Muscle layer of colon (tissue), 2 donors: ENCODE data around the gene PTER.
A peak's percentile ranks its signal among the peaks of the same experiment; 100 is the strongest.

Source experiments
- H3K27ac ChIP-seq: one replicate; pipeline ENCODE4 v1.7.0; 2013; ENCODE audit warnings: low read depth, mild to moderate bottlenecking, low read length, moderate library complexity
- H3K27me3 ChIP-seq, 2 donors: one replicate each; pipeline ENCODE4 v1.7.0; 2013; ENCODE audit warnings: low read length in 2 of 2, mild to moderate bottlenecking in 2 of 2; ENCODE audit not compliant: insufficient read depth in 2 of 2, control insufficient read depth in 1 of 2
- H3K36me3 ChIP-seq: one replicate; pipeline ENCODE4 v1.7.0; 2013; ENCODE audit warnings: mild to moderate bottlenecking, low read length; ENCODE audit not compliant: insufficient read depth
- H3K4me1 ChIP-seq: one replicate; pipeline ENCODE4 v1.7.0; 2013; ENCODE audit warnings: mild to moderate bottlenecking, low read length; ENCODE audit not compliant: insufficient read depth
- H3K4me3 ChIP-seq, 2 donors: one replicate each; pipeline ENCODE4 v1.7.0; 2013; ENCODE audit warnings: low read length in 2 of 2, low read depth in 1 of 2, mild to moderate bottlenecking in 1 of 2, moderate library complexity in 1 of 2
- H3K9ac ChIP-seq: one replicate; pipeline ENCODE4 v1.7.0; 2013; ENCODE audit warnings: low read length
- H3K9me3 ChIP-seq: one replicate; pipeline ENCODE4 v1.7.0; 2013; ENCODE audit warnings: mild to moderate bottlenecking, low read length
- donor health status: abdominal sarcoma.
- donor health status: Adenocarcinoma of cecum.

The PTER gene, protein sequence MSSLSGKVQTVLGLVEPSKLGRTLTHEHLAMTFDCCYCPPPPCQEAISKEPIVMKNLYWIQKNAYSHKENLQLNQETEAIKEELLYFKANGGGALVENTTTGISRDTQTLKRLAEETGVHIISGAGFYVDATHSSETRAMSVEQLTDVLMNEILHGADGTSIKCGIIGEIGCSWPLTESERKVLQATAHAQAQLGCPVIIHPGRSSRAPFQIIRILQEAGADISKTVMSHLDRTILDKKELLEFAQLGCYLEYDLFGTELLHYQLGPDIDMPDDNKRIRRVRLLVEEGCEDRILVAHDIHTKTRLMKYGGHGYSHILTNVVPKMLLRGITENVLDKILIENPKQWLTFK

GRCh38 chr10:16436758-16437539, at the start of gene PTER:
TSS of gene PTER (plus strand) at chr10:16437010. CDS start at chr10:16484385, 47,375 bp downstream.
- Histone ChIP-seq H3K27me3 (no peaks in the 10 kb centered on the region), H3K9me3 (no peaks in the 10 kb centered on the region), H3K36me3 (no peaks in the 10 kb centered on the region), H3K4me3 (peak within 1 kb of the TSS; percentile 50 to 66), H3K4me1 (peaks cover 5% of the 10 kb centered on the region), H3K27ac (peak within 1 kb of the TSS; percentile 53), H3K9ac (peak within 1 kb of the TSS; percentile 15)

- no peaks in the 10 kb centered on the region for H3K9me3 ChIP-seq
- no peaks in the 10 kb centered on the region for H3K27me3 ChIP-seq
- H3K9ac ChIP-seq, result no peak overlapping the region
- H3K27ac ChIP-seq, result no peak overlapping the region
- H3K4me1 ChIP-seq, result no peaks in the 10 kb centered on the region
- no peaks in the 10 kb centered on the region for H3K36me3 ChIP-seq
- H3K4me3 ChIP-seq, result no peak overlapping the region
Measured at GRCh38 chr10:16392531-16393069, 44.2 kb upstream of the PTER start.

- Histone ChIP-seq H3K9me3 (no peaks in the 10 kb centered on the region), H3K27me3 (no peaks in the 10 kb centered on the region), H3K36me3 (no peaks in the 10 kb centered on the region), H3K27ac (no peak overlapping the region), H3K4me3 (no peak overlapping the region), H3K4me1 (no peaks in the 10 kb centered on the region), H3K9ac (no peak overlapping the region)
Measured at GRCh38 chr10:16393271-16393858, 43.4 kb upstream of the PTER start.

- Histone ChIP-seq H3K36me3 (no peaks in the 10 kb centered on the region), H3K9me3 (no peaks in the 10 kb centered on the region), H3K4me3 (no peak overlapping the region), H3K27ac (no peak overlapping the region), H3K27me3 (no peaks in the 10 kb centered on the region), H3K9ac (no peak overlapping the region), H3K4me1 (no peaks in the 10 kb centered on the region)
Measured at GRCh38 chr10:16401416-16401815, 35.4 kb upstream of the PTER start.

DNA sequence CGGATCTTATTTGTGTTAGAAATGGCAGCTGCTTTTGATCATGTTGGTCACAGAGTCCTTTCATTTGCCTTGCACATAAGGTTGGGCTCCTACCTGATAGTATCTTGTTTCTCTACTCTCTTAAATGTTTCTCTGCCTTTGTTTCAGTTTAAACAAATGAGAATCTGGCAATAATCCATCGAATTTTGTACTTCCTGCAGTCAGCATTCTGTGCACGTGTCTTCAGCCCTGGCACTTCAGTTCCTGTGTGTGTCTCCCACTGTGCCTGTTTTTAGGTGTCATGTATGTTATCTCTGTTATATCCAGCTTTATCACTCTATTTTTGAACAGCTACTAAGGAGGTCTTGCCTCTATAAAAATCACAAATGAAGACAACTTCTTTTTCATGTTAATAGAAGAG, 28.4 kb upstream of the PTER start:
- Histone ChIP-seq H3K27me3 (no peaks in the 10 kb centered on the region), H3K4me3 (no peak overlapping the region), H3K9ac (no peak overlapping the region), H3K36me3 (no peaks in the 10 kb centered on the region), H3K27ac (no peak overlapping the region), H3K9me3 (no peaks in the 10 kb centered on the region), H3K4me1 (no peaks in the 10 kb centered on the region)

DNA sequence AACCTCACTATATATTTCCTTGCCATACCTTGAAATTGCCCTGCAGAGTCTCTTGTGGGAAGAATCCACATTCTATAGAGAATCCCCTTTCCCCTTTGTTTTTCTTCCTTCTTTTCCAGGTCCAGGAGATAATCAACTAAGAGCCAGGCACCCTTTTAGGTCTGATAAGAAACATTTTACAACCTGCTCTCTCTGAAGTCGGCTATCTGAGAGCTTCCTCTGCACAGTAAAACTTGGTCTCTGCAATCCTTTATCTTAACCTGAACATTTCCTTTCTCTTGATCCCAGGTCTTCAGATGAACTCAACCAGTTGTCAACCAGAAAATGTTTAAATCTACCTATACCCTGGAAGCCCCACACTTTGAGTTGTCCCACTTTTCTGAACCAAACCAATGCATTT, 19.5 kb upstream of the PTER start:
- H3K4me1 ChIP-seq, result no peaks in the 10 kb centered on the region
- H3K9me3 ChIP-seq, result no peaks in the 10 kb centered on the region
- no peaks in the 10 kb centered on the region for H3K36me3 ChIP-seq
- H3K4me3 ChIP-seq, result no peak overlapping the region
- no peaks in the 10 kb centered on the region for H3K27me3 ChIP-seq
- H3K27ac ChIP-seq, result no peak overlapping the region
- no peak overlapping the region for H3K9ac ChIP-seq

DNA sequence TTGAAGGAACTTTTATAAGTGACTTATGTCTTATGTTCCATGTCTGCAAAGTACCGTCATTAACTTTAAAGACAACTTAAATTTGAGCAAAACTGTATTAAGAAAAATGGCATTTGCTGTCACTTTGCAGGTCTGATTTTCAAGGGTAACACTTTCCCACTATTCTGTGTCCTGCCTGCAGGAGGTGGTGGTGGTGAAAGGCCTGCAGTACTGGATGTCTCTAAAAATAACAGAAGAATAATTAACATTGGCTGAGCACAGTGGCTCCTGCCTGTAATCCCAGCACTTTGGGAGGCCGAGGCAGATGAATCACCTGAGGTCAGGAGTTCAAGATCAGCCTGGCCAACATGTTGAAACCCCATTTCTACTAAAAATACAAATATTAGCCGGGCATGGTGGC, 13.2 kb upstream of the PTER start:
- H3K36me3 ChIP-seq, result no peaks in the 10 kb centered on the region
- no peak overlapping the region for H3K9ac ChIP-seq
- H3K9me3 ChIP-seq, result no peaks in the 10 kb centered on the region
- H3K27me3 ChIP-seq, result no peaks in the 10 kb centered on the region
- H3K4me3 ChIP-seq, result no peak overlapping the region
- no peaks in the 10 kb centered on the region for H3K4me1 ChIP-seq
- no peak overlapping the region for H3K27ac ChIP-seq

GRCh38 chr10:16425449-16425848, 11.4 kb upstream of the PTER start:
- Histone ChIP-seq H3K27ac (no peak overlapping the region), H3K9me3 (no peaks in the 10 kb centered on the region), H3K4me3 (no peak overlapping the region)

GRCh38 chr10:16429539-16429938, 7.3 kb upstream of the PTER start:
- H3K9ac ChIP-seq, result no peak overlapping the region
- no peak overlapping the region for H3K27ac ChIP-seq
- no peaks in the 10 kb centered on the region for H3K36me3 ChIP-seq
- H3K27me3 ChIP-seq, result no peaks in the 10 kb centered on the region
- no peaks in the 10 kb centered on the region for H3K9me3 ChIP-seq
- H3K4me1 ChIP-seq, result no peaks in the 10 kb centered on the region
- no peak overlapping the region for H3K4me3 ChIP-seq

More at GRCh38 chr10:16425449-16425848, 11.4 kb upstream of the PTER start:
- Histone ChIP-seq H3K36me3 (no peaks in the 10 kb centered on the region), H3K9ac (no peak overlapping the region), H3K4me1 (no peaks in the 10 kb centered on the region), H3K27me3 (no peaks in the 10 kb centered on the region)

GRCh38 chr10:16436367-16436757, 448 bp upstream of the PTER start:
- Histone ChIP-seq H3K4me3 (peak overlapping the region; percentile 50 to 66), H3K9me3 (no peaks in the 10 kb centered on the region), H3K27ac (no peak overlapping the region), H3K27me3 (no peaks in the 10 kb centered on the region), H3K36me3 (no peaks in the 10 kb centered on the region), H3K4me1 (peaks cover 5% of the 10 kb centered on the region), H3K9ac (peak overlapping the region; percentile 15)

GRCh38 chr10:16437540-16437894, 707 bp downstream of the PTER start:
- H3K36me3 ChIP-seq, result no peaks in the 10 kb centered on the region
- H3K9me3 ChIP-seq, result no peaks in the 10 kb centered on the region
- H3K4me1 ChIP-seq, result peaks cover 5% of the 10 kb centered on the region
- H3K4me3 ChIP-seq, result peak overlapping the region; percentile 50 to 66
- H3K9ac ChIP-seq, result no peak overlapping the region
- no peaks in the 10 kb centered on the region for H3K27me3 ChIP-seq
- H3K27ac ChIP-seq, result no peak overlapping the region
